IMR-90 (cell line): ENCODE measurements around the gene BOD1L1. TPM values are rescaled to one million over a fixed set of nuclear protein-coding genes. Genes with fewer than 3 reads are reported as not detected.

Experiments used
- ATAC-seq: fragments of 200-7000 bp; cut with Tn5 transposase; 2 replicates; pipeline ENCODE4 v1.9.1; 2020; ENCODE audit warnings: low read depth, mild to moderate bottlenecking, moderate library complexity
- BruUV-seq: library from RNA; stranded (reverse); fragments of 400-500 nt; replicated peaks from 2 replicates; lab custom pipeline; 2021; lab: Mats Ljungman, UMichigan
- CTCF ChIA-PET: fragments of 300-600 bp; formaldehyde crosslinking; extraction: SDS; loops from one replicate; lab custom pipeline; 2021; ENCODE audit warnings: antibody characterized with exemption; lab: Yijun Ruan, JAX
- POLR2A ChIA-PET: fragments of 300-600 bp; sonication (Branson Sonifier 250); formaldehyde crosslinking; loops from one replicate; lab custom pipeline; 2022; ENCODE audit warnings: antibody characterized with exemption; ENCODE audit not compliant: unreplicated experiment; lab: Charles Lee
- DNase-seq: peaks from one replicate; pipeline ENCODE4 v3.0.0; 2013
- H2AFZ ChIP-seq: replicated peaks from 2 replicates; pipeline ENCODE3; 2013; ENCODE audit warnings: low read length, mild to moderate bottlenecking; ENCODE audit not compliant: poor library complexity
- H2AK5ac ChIP-seq: 2 replicates; pipeline ENCODE4 v1.6.1; 2013; ENCODE audit warnings: low read depth, low read length, inconsistent platforms
- H2AK9ac ChIP-seq: replicated peaks from 2 replicates; pipeline ENCODE3; 2013; ENCODE audit warnings: mild to moderate bottlenecking, low read depth, low read length, moderate library complexity; ENCODE audit not compliant: poor library complexity
- H2BK120ac ChIP-seq: 2 replicates; pipeline ENCODE4 v1.6.1; 2013; ENCODE audit warnings: low read depth, low read length, inconsistent platforms
- H2BK15ac ChIP-seq: 3 replicates; pipeline ENCODE4 v1.6.1; 2013; ENCODE audit warnings: low read depth, low read length, inconsistent platforms
- H2BK20ac ChIP-seq: 2 replicates; pipeline ENCODE4 v1.6.1; 2013; ENCODE audit warnings: low read depth, mild to moderate bottlenecking, inconsistent platforms, low read length, moderate library complexity
- H2BK5ac ChIP-seq: 2 replicates; pipeline ENCODE4 v1.6.1; 2013; ENCODE audit warnings: mild to moderate bottlenecking, low read depth, low read length, inconsistent platforms; ENCODE audit not compliant: poor library complexity, severe bottlenecking
- H3K14ac ChIP-seq: replicated peaks from 2 replicates; pipeline ENCODE4 v1.6.1; 2013; ENCODE audit warnings: low read depth, low read length, inconsistent platforms
- H3K18ac ChIP-seq: 2 replicates; pipeline ENCODE4 v1.6.1; 2013; ENCODE audit warnings: low read depth, low read length, control low read depth
- H3K23ac ChIP-seq: 2 replicates; pipeline ENCODE4 v1.6.1; 2013; ENCODE audit warnings: low read depth, low read length, inconsistent platforms
- H3K27ac ChIP-seq: 2 replicates; pipeline ENCODE4 v1.5.1; 2013; ENCODE audit warnings: mild to moderate bottlenecking, control low read depth, low read length; ENCODE audit not compliant: insufficient read depth
- H3K27me3 ChIP-seq: 2 replicates; pipeline ENCODE4 v1.6.1; 2013; ENCODE audit warnings: low read length; ENCODE audit not compliant: control insufficient read depth, insufficient read depth
- H3K36me3 ChIP-seq: 2 replicates; pipeline ENCODE4 v1.6.1; 2013; ENCODE audit warnings: low read length, mixed read lengths; ENCODE audit not compliant: control insufficient read depth, insufficient read depth
- H3K4ac ChIP-seq: 2 replicates; pipeline ENCODE4 v1.6.1; 2013; ENCODE audit warnings: low read depth, low read length, inconsistent platforms
- H3K4me1 ChIP-seq: 2 replicates; pipeline ENCODE4 v1.6.1; 2013; ENCODE audit warnings: low read length, mixed read lengths; ENCODE audit not compliant: control insufficient read depth, insufficient read depth
- H3K4me2 ChIP-seq: 2 replicates; pipeline ENCODE4 v1.6.1; 2013; ENCODE audit warnings: low read depth, mild to moderate bottlenecking, control low read depth, low read length, moderate library complexity
- H3K4me3 ChIP-seq: 2 replicates; pipeline ENCODE4 v1.5.1; 2013; ENCODE audit warnings: low read depth, mild to moderate bottlenecking, control low read depth, low read length, moderate library complexity; ENCODE audit not compliant: insufficient read depth
- H3K56ac ChIP-seq: 2 replicates; pipeline ENCODE4 v1.6.1; 2013; ENCODE audit warnings: low read length, inconsistent platforms; ENCODE audit not compliant: insufficient read depth; ENCODE audit errors: extremely low read depth
- H3K79me1 ChIP-seq, 2 experiments: 2 replicates each; pipeline ENCODE4 v1.6.1; 2013; ENCODE audit warnings: low read length in 2 of 2, inconsistent platforms in 1 of 2, low read depth in 1 of 2
- H3K9ac ChIP-seq: 2 replicates; pipeline ENCODE4 v1.6.1; 2013; ENCODE audit warnings: low read depth, low read length, control low read depth
- H3K9me1 ChIP-seq: 2 replicates; pipeline ENCODE4 v1.6.1; 2013; ENCODE audit warnings: low read length, inconsistent platforms; ENCODE audit not compliant: insufficient read depth
- H3K9me3 ChIP-seq: 2 replicates; pipeline ENCODE4 v1.6.1; 2013; ENCODE audit warnings: low read length; ENCODE audit not compliant: control insufficient read depth, insufficient read depth
- H4K20me1 ChIP-seq: 2 replicates; pipeline ENCODE4 v1.6.1; 2013; ENCODE audit warnings: low read length, inconsistent platforms; ENCODE audit not compliant: insufficient read depth
- H4K5ac ChIP-seq: 2 replicates; pipeline ENCODE4 v1.6.1; 2013; ENCODE audit warnings: mild to moderate bottlenecking, low read depth, low read length, control low read depth
- H4K8ac ChIP-seq, 2 experiments: 2 replicates each; pipeline ENCODE4 v1.6.1; 2013; ENCODE audit warnings: low read depth in 2 of 2, low read length in 2 of 2, control low read depth in 1 of 2, inconsistent platforms in 1 of 2
- H4K91ac ChIP-seq: 2 replicates; pipeline ENCODE4 v1.6.1; 2013; ENCODE audit warnings: low read depth, low read length, inconsistent platforms; ENCODE audit not compliant: insufficient read depth
- BHLHE40 ChIP-seq: fragments of 150-350 bp; IDR thresholded peaks from 2 replicates; pipeline ENCODE4 v1.6.1; 2016; ENCODE audit warnings: mild to moderate bottlenecking, low read depth, low read length
- MAZ ChIP-seq: IDR thresholded peaks from 2 replicates; pipeline ENCODE4 v1.6.1; 2012; ENCODE audit warnings: low read depth, mild to moderate bottlenecking, low read length, improper control_type of control experiment, moderate library complexity, borderline replicate concordance
- RCOR1 ChIP-seq: IDR thresholded peaks from 2 replicates; pipeline ENCODE4 v1.6.1; 2012; ENCODE audit warnings: mild to moderate bottlenecking, low read length, improper control_type of control experiment; ENCODE audit not compliant: insufficient replicate concordance
- RFX5 ChIP-seq: IDR thresholded peaks from 2 replicates; pipeline ENCODE4 v1.8.0; 2012; ENCODE audit warnings: low read depth, mild to moderate bottlenecking, low read length, moderate library complexity
- WGBS, 2 experiments: methylation state at CpG; one replicate each; pipeline versions ENCODE4 v1.1.5 to v1.1.7; 2013; ENCODE audit warnings: missing lambda C conversion rate in 2 of 2; ENCODE audit not compliant: insufficient read length in 1 of 2; ENCODE audit errors: extremely low coverage in 2 of 2; 5-methylcytosine and 5-hydroxymethylcytosine counted together
- dilution Hi-C: fragments of 300-500 bp; cut with HindIII; formaldehyde crosslinking; loops from one replicate; pipeline ENCODE4 v1.14.3; 2018; ENCODE audit warnings: low sequenced_read_pairs; ENCODE audit not compliant: unreplicated experiment
- in situ Hi-C: fragments of 300-500 bp; cut with MboI; formaldehyde crosslinking; loops from 3 replicates; pipeline ENCODE4 v1.14.3; 2019; ENCODE audit warnings: low sequenced_read_pairs, inconsistent platforms, mixed read lengths
- intact Hi-C: fragments of 100-400 bp; cut with micrococcal nuclease; formaldehyde crosslinking; loops from 2 replicates; pipeline ENCODE4 v1.10.0; 2022
- polyA plus RNA-seq, 3 experiments: library from polyadenylated mRNA; depleted of rRNA; stranded (reverse); fragments of >200 nt; gene quantifications; 2 replicates each; pipeline ENCODE4 v1.2.3, GENCODE V29; 2012; ENCODE audit warnings: low replicate concordance in 1 of 3
- total RNA-seq: library from RNA; depleted of rRNA; stranded (reverse); fragments of >200 nt; gene quantifications from 2 replicates; pipeline ENCODE4 v1.2.3, GENCODE V29; 2012
- TF ChIP-seq, protein P1 (sequence below): fragments of 150-350 bp; IDR thresholded peaks from 2 replicates; pipeline ENCODE4 v1.6.1; 2016; ENCODE audit warnings: low read depth, mild to moderate bottlenecking, low read length, moderate library complexity, borderline replicate concordance

BOD1L1 gene
- total and polyA plus RNA-seq, 2 of the 4 experiments (the other 2 are of a cell fraction): 13.5 to 26.9 TPM

DNA sequence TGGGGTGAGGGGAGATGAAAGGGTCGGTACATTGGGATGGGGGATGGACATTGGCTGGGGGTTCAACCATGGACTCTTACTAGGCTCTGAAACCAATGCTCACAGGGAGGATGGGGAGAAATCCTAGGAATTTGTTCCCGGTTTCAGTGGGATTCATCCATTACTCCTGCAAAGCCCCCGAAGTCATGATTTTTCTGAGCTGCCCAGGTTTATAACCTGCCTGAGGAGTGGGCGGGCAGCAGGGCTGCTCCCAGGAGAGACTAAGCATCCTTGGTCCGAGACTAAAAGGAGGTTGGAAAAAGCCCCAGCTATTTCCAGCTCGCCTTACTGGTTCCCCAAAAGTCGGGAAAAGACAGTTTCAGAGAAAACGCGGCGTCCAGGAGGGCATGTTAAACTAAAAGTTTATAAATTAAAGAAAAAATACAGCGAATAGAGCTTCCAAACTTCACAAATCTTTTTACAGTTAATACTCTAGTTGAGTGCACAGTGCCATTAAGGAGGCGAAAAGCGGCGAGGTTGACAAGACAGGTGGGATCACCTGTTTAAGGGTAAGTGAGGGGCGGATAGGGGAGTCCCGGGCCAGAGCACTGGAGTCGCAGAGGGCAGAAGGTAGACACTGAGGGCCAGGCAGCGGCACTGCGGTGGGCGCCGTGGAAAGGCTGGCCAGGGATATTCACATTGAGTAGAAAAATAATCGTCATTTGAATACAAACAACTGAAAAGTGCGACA, 86.9 kb downstream of the BOD1L1 start:
- Histone ChIP-seq H4K91ac (no peak overlapping the region), H4K8ac (no peak overlapping the region), H3K27ac (no peak overlapping the region), H4K20me1 (no peaks in the 10 kb centered on the region), H3K56ac (no peak overlapping the region), H2BK120ac (no peak overlapping the region), H3K27me3 (peaks cover 86% of the 10 kb centered on the region), H3K4me3 (no peak overlapping the region), H3K18ac (no peak overlapping the region), H3K4ac (no peak overlapping the region), H3K9me3 (peaks cover 15% of the 10 kb centered on the region), H3K23ac (no peak overlapping the region), H2AK9ac (no peak overlapping the region), H3K4me2 (no peak overlapping the region), H4K5ac (no peak overlapping the region), H3K36me3 (no peaks in the 10 kb centered on the region), H2BK15ac (no peak overlapping the region), H2BK20ac (no peak overlapping the region), H2AK5ac (no peak overlapping the region), H3K9ac (no peak overlapping the region), H3K9me1 (peaks cover 2% of the 10 kb centered on the region; the same call in 1 of the 2 replicates), H3K4me1 (no peaks in the 10 kb centered on the region), H2AFZ (no peak overlapping the region), H3K79me1 (no peaks in the 10 kb centered on the region), H2BK5ac (no peak overlapping the region), H3K14ac (no peak overlapping the region)
- no peak for TF ChIP-seq RCOR1
- TF ChIP-seq BHLHE40: no peak
- TF ChIP-seq MAZ: no peak
- TF ChIP-seq RFX5: no peak
- TF ChIP-seq, protein P1, sequence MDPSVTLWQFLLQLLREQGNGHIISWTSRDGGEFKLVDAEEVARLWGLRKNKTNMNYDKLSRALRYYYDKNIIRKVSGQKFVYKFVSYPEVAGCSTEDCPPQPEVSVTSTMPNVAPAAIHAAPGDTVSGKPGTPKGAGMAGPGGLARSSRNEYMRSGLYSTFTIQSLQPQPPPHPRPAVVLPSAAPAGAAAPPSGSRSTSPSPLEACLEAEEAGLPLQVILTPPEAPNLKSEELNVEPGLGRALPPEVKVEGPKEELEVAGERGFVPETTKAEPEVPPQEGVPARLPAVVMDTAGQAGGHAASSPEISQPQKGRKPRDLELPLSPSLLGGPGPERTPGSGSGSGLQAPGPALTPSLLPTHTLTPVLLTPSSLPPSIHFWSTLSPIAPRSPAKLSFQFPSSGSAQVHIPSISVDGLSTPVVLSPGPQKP: no peak
- ChIA-PET POLR2A (no interaction called here), CTCF (interaction anchor here (1.6 kb wide), 1 partner anchor 57 kb away, joined by 3 read pairs; the partner anchor contains the start of gene RAB28)
- 80% methylated on average over 4 of the region's 23 CpGs; no CpG with 5 or more reads in 1 of the 2 experiments for WGBS, 2 experiments
- BruUV-seq: no TSS peak
- dilution Hi-C loops: no loop called here
- in situ Hi-C loops: no loop called here
- DNase-seq (no peak), ATAC-seq (no peak)
- intact Hi-C loops: no loop called here
